Astrocyte of the cerebellum (primary cell): Measurements from ENCODE around the gene TEK.

Experiments
- DNase-seq: peaks from one replicate; pipeline ENCODE4 v3.0.0-alpha.2; 2011; ENCODE audit warnings: low read depth
- H3K4me3 ChIP-seq: 2 replicates; pipeline ENCODE4 v1.5.1; 2011; ENCODE audit warnings: mild to moderate bottlenecking, low read depth, low read length, moderate library complexity
- in situ Hi-C: cut with HindIII; loops from 2 replicates; pipeline ENCODE4 v1.10.0; 2017; ENCODE audit warnings: low sequenced_read_pairs
- TF ChIP-seq, protein P1 (sequence below): IDR thresholded peaks from 2 replicates; pipeline ENCODE4 v1.5.1; 2012; ENCODE audit warnings: low read length, low read depth, moderate library complexity, mild to moderate bottlenecking; ENCODE audit errors: missing control alignments

TEK gene

DNA sequence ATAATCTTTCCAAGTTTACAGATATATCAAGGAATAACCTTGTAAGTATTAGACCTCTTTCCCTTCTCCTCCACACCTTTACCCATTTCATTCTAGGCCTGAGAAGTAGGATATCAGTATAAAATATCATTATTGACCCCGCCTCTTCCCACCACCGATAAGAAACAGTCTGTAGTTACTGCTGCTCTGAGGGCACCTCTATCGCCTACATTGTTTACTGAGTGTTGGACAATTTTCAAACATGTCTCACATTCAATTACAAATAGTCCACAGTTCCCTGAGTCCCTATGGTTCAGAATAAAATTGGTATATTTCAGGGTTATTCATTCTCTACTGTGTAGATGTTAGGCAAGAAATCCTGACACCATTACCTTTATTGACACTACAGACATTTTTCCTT, 73.4 kb downstream of the TEK start:
- DNase-seq = no peak
- TF ChIP-seq, protein P1, sequence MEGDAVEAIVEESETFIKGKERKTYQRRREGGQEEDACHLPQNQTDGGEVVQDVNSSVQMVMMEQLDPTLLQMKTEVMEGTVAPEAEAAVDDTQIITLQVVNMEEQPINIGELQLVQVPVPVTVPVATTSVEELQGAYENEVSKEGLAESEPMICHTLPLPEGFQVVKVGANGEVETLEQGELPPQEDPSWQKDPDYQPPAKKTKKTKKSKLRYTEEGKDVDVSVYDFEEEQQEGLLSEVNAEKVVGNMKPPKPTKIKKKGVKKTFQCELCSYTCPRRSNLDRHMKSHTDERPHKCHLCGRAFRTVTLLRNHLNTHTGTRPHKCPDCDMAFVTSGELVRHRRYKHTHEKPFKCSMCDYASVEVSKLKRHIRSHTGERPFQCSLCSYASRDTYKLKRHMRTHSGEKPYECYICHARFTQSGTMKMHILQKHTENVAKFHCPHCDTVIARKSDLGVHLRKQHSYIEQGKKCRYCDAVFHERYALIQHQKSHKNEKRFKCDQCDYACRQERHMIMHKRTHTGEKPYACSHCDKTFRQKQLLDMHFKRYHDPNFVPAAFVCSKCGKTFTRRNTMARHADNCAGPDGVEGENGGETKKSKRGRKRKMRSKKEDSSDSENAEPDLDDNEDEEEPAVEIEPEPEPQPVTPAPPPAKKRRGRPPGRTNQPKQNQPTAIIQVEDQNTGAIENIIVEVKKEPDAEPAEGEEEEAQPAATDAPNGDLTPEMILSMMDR = no peak
- in situ Hi-C loops = no loop called here
- H3K4me3 ChIP-seq = no peak overlapping the region

DNA sequence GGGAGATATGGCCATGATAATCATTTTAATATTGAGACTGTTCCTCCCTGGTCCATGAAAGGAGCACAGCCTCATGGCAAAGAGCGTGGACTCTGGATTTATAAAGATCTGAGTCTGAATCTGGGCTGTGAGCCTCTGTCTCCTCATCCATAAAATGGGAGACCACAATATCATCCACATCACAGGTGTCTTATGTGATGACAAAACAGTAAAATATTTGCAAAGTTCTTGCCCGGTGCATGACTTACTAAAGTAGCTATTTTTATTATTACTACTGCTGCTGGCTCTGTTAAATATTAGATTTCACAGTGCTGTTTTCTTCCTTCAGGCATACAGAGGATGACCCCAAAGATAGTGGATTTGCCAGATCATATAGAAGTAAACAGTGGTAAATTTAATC, 74.1 kb downstream of the TEK start:
- no peak overlapping the region for H3K4me3 ChIP-seq
- in situ Hi-C loops = no loop called here
- TF ChIP-seq, protein P1 = no peak
- DNase-seq = no peak

DNA sequence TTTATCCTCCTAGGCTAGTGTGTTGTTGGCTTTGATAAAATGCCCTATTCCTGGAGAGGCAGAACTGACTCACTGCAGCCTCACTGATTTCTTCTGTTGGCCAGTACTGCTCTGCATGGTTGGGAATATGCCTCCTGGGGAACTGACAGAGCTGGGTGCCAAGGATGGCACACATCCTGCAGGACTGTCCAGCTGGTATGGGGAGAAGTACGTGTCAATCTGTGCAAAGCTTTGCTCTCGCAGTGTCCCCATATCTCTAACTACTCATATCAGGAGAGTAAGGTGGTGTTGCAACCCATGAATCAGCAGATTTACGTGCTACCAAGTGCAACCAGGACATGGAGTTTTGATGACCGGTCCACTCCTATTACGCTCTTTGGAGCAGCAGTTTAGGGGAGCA, 74.7 kb downstream of the TEK start:
- in situ Hi-C loops = no loop called here
- TF ChIP-seq, protein P1 = no peak
- no peak overlapping the region for H3K4me3 ChIP-seq
- DNase-seq = no peak

DNA sequence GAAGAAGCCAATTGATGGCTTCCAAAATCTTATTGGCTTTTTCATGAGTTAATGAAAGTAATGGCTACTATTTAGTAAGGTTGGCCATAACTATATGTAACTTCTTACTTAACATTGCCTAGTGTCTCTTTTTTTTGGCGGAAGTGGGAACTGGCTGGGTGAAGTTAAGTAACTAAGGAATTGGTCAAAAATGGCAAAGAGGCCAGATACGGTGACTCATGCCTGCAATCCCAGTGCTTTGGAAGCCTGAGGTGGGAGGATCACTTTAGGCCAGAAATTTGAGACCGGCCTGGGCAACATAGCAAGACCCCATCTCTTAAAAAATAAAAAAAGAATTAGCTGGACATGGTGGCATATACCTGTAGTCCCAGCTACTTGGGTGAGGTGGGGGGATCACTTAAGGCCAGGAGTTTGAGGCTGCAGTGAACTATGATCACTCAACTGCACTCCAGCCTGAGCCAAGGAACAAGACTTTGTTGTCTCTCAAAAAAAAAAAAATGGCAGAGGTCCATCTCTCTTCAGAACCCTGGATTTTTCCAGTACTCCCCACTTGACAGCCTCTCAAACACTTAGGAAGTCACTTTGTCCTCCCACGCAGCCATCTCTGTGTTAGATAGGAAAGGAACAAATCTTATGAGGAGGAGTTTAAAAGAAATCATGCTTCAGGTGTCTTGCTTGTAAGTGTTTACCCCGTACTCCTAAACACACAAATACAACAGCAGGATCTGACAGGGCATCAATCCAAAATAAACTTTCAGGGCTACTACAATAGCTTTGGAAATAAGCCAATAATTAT, 75.7 kb downstream of the TEK start:
- H3K4me3 ChIP-seq = no peak overlapping the region
- TF ChIP-seq, protein P1 = no peak
- in situ Hi-C loops = no loop called here
- peak; percentile 82 for DNase-seq

GRCh38 chr9:27188426-27188825, 79.4 kb downstream of the TEK start:
- DNase-seq = no peak
- TF ChIP-seq, protein P1 = no peak
- no peak overlapping the region for H3K4me3 ChIP-seq
- in situ Hi-C loops = no loop called here

DNA sequence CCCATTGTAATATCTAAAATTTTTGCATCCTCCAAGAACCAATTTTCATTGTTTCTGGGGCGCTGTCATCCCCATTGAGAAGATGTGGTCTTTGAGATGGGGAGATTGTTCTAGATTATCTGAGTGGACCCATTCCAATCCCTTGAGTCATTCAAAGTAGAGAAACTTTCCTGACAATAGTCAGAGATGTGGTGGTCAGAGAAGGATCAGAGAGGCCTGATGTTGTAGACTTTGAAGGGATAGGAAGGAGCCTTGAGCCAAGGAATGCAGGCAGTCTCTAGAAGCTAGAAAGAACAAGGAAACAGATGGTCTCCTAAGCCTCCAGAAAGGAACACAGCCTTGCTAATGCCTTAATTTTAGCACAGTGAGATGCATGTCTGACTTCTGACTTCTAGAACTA, 80.4 kb downstream of the TEK start:
- no peak for DNase-seq
- no peak overlapping the region for H3K4me3 ChIP-seq
- in situ Hi-C loops = no loop called here
- TF ChIP-seq, protein P1 = no peak
